ENCODE data around the gene TFEB. TPM values are rescaled to one million over a fixed set of nuclear protein-coding genes. Genes with fewer than 3 reads are reported as not detected.
A peak's percentile ranks its signal among the peaks of the same experiment; 100 is the strongest.

Gene TFEB
- total RNA-seq, 3 donors from 2014 or later, result 15.7 to 20.6 (median 18.4) TPM

DNA sequence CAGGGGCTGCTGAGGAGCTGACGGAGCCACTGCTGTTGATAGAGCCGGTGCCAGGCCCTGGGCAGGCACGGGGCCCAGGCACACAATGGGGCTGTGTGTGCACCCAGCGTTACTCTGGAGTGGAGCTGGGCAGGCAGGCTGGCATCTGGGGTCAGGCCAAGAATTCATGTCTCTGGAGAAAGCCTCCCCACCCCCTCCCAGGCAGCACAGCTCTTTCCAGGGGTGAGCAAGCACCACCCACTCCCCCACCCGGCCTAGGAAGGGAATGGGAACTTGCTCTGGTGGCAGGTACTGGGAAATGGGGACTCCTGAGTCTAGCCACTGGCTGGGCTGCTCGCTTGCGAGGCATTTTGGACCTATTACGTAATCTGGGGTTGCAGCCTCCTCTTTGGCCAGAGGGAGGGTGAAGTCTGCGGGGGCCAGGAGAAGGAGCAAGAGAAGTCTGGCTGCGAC lies 22.7 kb downstream of the TFEB start:
- no peaks in the 10 kb centered on the region for H3K9me3 ChIP-seq
- intact Hi-C loops (cut with DNase I; ENCODE audit: low total_unique reads), result no loop called here
- H3K27me3 ChIP-seq, result no peaks in the 10 kb centered on the region
- no peaks in the 10 kb centered on the region for H3K36me3 ChIP-seq
- peak overlapping the region in 1 of 3 donors; percentile 20 for H3K4me3 ChIP-seq
- TF ChIP-seq POLR2AphosphoS5 (IDR thresholded peaks at IDR 0.05) (peak in 1 of 3 donors; percentile 12), POLR2A (IDR thresholded peaks at IDR 0.05) (no peak)
- TF ChIP-seq, protein P1, sequence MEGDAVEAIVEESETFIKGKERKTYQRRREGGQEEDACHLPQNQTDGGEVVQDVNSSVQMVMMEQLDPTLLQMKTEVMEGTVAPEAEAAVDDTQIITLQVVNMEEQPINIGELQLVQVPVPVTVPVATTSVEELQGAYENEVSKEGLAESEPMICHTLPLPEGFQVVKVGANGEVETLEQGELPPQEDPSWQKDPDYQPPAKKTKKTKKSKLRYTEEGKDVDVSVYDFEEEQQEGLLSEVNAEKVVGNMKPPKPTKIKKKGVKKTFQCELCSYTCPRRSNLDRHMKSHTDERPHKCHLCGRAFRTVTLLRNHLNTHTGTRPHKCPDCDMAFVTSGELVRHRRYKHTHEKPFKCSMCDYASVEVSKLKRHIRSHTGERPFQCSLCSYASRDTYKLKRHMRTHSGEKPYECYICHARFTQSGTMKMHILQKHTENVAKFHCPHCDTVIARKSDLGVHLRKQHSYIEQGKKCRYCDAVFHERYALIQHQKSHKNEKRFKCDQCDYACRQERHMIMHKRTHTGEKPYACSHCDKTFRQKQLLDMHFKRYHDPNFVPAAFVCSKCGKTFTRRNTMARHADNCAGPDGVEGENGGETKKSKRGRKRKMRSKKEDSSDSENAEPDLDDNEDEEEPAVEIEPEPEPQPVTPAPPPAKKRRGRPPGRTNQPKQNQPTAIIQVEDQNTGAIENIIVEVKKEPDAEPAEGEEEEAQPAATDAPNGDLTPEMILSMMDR (IDR thresholded peaks at IDR 0.05), result peak in 1 of 3 donors; percentile 35
- H3K27ac ChIP-seq, result peak overlapping the region; percentile 94
- DNase-seq (ENCODE audit: low spot score in 2 of 2), result peak; percentile 77 to 92
- peaks cover 12 to 39% of the 10 kb centered on the region in 2 donors for H3K4me1 ChIP-seq

- Histone ChIP-seq H3K36me3 (no peaks in the 10 kb centered on the region), H3K9me3 (no peaks in the 10 kb centered on the region), H3K27me3 (no peaks in the 10 kb centered on the region), H3K4me1 (peaks cover 16 to 45% of the 10 kb centered on the region in 2 donors), H3K27ac (peak overlapping the region; percentile 94), H3K4me3 (no peak overlapping the region)
- TF ChIP-seq, protein P1 (IDR thresholded peaks at IDR 0.05), result no peak
- no peak for TF ChIP-seq POLR2AphosphoS5 (IDR thresholded peaks at IDR 0.05)
- no peak for TF ChIP-seq POLR2A (IDR thresholded peaks at IDR 0.05)
- intact Hi-C loops (cut with DNase I; ENCODE audit: low total_unique reads), result no loop called here
- DNase-seq (ENCODE audit: low spot score in 2 of 2), result no peak
These were observed 23.9 kb downstream of the TFEB start for GRCh38 chr6:41711323-41712038.

DNA sequence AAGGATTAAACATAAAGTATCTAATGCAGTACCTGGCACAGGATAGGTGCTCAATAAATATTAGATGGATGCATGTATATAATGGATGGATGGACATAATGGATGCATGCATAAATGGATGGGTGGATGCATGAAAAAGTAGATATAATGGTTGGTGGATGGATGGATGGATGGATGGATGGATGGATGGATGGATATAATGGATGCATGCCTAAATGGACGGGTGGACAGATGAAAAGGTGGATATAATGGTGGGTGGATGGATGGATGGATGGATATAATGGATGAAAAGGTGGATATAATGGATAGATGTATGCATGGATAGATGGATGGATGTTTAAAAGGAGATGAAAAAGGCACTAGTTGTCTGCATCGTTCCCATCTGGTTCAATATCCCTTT lies 26.0 kb downstream of the TFEB start:
- Histone ChIP-seq H3K9me3 (no peaks in the 10 kb centered on the region), H3K4me3 (no peak overlapping the region), H3K4me1 (peaks cover 27 to 47% of the 10 kb centered on the region in 2 donors), H3K27me3 (no peaks in the 10 kb centered on the region), H3K36me3 (no peaks in the 10 kb centered on the region), H3K27ac (no peak overlapping the region)
- TF ChIP-seq POLR2A (IDR thresholded peaks at IDR 0.05) (no peak), POLR2AphosphoS5 (IDR thresholded peaks at IDR 0.05) (no peak)
- TF ChIP-seq, protein P1 (IDR thresholded peaks at IDR 0.05), result no peak
- no peak for DNase-seq (ENCODE audit: low spot score in 2 of 2)
- intact Hi-C loops (cut with DNase I; ENCODE audit: low total_unique reads), result no loop called here

- no peak for TF ChIP-seq POLR2A (IDR thresholded peaks at IDR 0.05)
- no peak for TF ChIP-seq POLR2AphosphoS5 (IDR thresholded peaks at IDR 0.05)
- TF ChIP-seq, protein P1 (IDR thresholded peaks at IDR 0.05), result no peak
- intact Hi-C loops (cut with DNase I; ENCODE audit: low total_unique reads), result no loop called here
- no peak for DNase-seq (ENCODE audit: low spot score in 2 of 2)
- Histone ChIP-seq H3K4me3 (no peak overlapping the region), H3K27ac (no peak overlapping the region), H3K27me3 (no peaks in the 10 kb centered on the region), H3K36me3 (no peaks in the 10 kb centered on the region), H3K4me1 (peaks cover 27 to 43% of the 10 kb centered on the region in 2 donors), H3K9me3 (no peaks in the 10 kb centered on the region)
These were observed 26.6 kb downstream of the TFEB start for GRCh38 chr6:41708856-41709255.

DNA sequence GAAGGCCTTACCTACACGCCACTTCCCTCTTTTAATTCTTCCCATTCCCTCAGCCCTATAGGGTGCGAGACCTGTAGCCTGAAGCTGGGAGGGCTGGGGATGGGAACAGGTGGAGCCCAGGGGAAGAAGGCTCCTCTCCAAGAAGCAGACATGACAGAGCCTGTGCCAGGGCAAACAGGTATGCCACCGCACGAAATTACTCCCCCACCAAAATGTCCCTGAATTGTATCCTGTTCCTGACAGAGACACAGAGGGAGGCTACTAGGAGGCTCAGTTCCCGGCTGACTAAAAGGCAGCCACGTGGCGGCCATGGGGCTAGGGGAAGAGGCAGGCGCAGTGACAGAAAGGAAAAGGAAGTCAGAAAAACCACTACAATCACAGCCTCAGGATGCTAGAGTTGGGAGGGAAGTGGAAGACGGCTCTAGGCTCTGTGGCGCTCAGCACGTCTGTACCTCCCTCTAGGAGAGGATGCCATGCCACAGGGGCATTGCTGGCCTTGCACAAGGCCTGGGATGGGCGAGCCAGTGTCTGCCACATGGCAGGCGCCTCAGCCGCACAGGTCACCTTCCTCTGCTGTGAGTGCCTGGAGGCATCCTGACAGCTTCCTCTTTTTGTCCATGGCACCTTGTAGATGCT lies 27.7 kb downstream of the TFEB start:
- Histone ChIP-seq H3K27ac (peak overlapping the region; percentile 84 to 88), H3K9me3 (no peaks in the 10 kb centered on the region), H3K27me3 (no peaks in the 10 kb centered on the region), H3K4me1 (peaks cover 27 to 32% of the 10 kb centered on the region in 2 donors), H3K4me3 (no peak overlapping the region), H3K36me3 (no peaks in the 10 kb centered on the region)
- TF ChIP-seq, protein P1 (IDR thresholded peaks at IDR 0.05), result no peak
- TF ChIP-seq POLR2AphosphoS5 (IDR thresholded peaks at IDR 0.05), result no peak
- TF ChIP-seq POLR2A (IDR thresholded peaks at IDR 0.05), result no peak
- intact Hi-C loops (cut with DNase I; ENCODE audit: low total_unique reads), result no loop called here
- DNase-seq (ENCODE audit: low spot score in 2 of 2), result peak in 1 of 2 donors; percentile 46
